ENCODE results near the gene PTP4A2.

DNA sequence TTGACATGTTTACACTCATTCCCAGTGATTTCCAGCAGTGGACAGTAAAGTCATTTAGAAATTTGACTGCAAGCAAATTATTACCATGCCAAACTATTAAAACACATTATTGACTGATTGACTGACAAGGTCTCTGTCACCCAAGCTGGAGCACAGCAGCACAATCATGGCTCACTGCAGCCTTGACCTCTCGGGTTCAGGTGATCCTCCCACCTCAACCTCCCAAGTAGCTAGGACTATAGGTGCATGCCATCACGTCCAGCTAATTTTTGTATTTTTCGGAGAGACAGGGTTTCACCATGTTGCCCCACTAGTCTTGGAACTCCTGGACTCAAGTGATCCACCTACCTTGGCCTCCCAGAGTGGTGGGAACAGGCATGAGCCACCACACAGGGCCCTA lies 24.2 kb downstream of the PTP4A2 start:
- TF ChIP-seq, protein P1, sequence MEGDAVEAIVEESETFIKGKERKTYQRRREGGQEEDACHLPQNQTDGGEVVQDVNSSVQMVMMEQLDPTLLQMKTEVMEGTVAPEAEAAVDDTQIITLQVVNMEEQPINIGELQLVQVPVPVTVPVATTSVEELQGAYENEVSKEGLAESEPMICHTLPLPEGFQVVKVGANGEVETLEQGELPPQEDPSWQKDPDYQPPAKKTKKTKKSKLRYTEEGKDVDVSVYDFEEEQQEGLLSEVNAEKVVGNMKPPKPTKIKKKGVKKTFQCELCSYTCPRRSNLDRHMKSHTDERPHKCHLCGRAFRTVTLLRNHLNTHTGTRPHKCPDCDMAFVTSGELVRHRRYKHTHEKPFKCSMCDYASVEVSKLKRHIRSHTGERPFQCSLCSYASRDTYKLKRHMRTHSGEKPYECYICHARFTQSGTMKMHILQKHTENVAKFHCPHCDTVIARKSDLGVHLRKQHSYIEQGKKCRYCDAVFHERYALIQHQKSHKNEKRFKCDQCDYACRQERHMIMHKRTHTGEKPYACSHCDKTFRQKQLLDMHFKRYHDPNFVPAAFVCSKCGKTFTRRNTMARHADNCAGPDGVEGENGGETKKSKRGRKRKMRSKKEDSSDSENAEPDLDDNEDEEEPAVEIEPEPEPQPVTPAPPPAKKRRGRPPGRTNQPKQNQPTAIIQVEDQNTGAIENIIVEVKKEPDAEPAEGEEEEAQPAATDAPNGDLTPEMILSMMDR (IDR thresholded peaks at IDR 0.05 in 4 of 5, conservative IDR thresholded peaks at IDR 0.05 in 1 of 5) = no peak
- no peak for TF ChIP-seq POLR2A (IDR thresholded peaks at IDR 0.05)
